H1 (cell line): Measurements from ENCODE around the gene SLC17A3.
A peak's percentile ranks its signal among the peaks of the same experiment; 100 is the strongest.

Experiments used
- CTCF ChIP-seq, 3 experiments: IDR thresholded peaks; 1 replicate in 2 of 3; 2 replicates in 1 of 3; pipeline versions ENCODE4 v1.5.1 to v1.6.1; 2011; ENCODE audit warnings: low read length in 3 of 3, mild to moderate bottlenecking in 3 of 3, inconsistent platforms in 2 of 3, low read depth in 1 of 3, moderate library complexity in 1 of 3; ENCODE audit not compliant: insufficient read depth in 1 of 3; ENCODE audit errors: control extremely low read depth in 1 of 3
- FOSL1 ChIP-seq: IDR thresholded peaks from 2 replicates; pipeline ENCODE4 v1.6.1; 2011; ENCODE audit warnings: mild to moderate bottlenecking, low read depth, low read length, moderate library complexity; ENCODE audit not compliant: insufficient read depth
- HDAC2 ChIP-seq, 2 experiments: fragments of 300-600 bp in 1 of 2; sonication (generic) in 1 of 2; IDR thresholded peaks; 2 replicates each; pipeline ENCODE4 v1.6.1; 2011 to 2012; ENCODE audit warnings: low read depth in 2 of 2, low read length in 2 of 2, mild to moderate bottlenecking in 2 of 2, moderate library complexity in 2 of 2, borderline replicate concordance in 1 of 2, inconsistent platforms in 1 of 2
- JUN ChIP-seq: IDR thresholded peaks from 2 replicates; pipeline ENCODE4 v1.6.1; 2011; ENCODE audit warnings: low read depth, mild to moderate bottlenecking, improper control_type of control experiment, low read length
- MAFK ChIP-seq: IDR thresholded peaks from 2 replicates; pipeline ENCODE4 v1.6.1; 2012; ENCODE audit warnings: low read depth, mild to moderate bottlenecking, improper control_type of control experiment, low read length
- POLR2A ChIP-seq, 2 experiments: IDR thresholded peaks; 1 replicate in 1 of 2; 2 replicates in 1 of 2; pipeline ENCODE4 v1.6.1; 2011; ENCODE audit warnings: low read depth in 2 of 2, low read length in 2 of 2, mild to moderate bottlenecking in 2 of 2; ENCODE audit errors: control extremely low read depth in 1 of 2
- POLR2AphosphoS5 ChIP-seq: IDR thresholded peaks from 2 replicates; pipeline ENCODE4 v1.6.1; 2011; ENCODE audit warnings: low read depth, low read length
- RAD21 ChIP-seq, 2 experiments: IDR thresholded peaks in 1 of 2; conservative IDR thresholded peaks in 1 of 2; 2 replicates each; pipeline ENCODE4 v1.6.1; 2011; ENCODE audit warnings: low read depth in 2 of 2, low read length in 2 of 2, improper control_type of control experiment in 1 of 2, inconsistent platforms in 1 of 2, mild to moderate bottlenecking in 1 of 2, moderate library complexity in 1 of 2
- SP2 ChIP-seq: IDR thresholded peaks from 2 replicates; pipeline ENCODE4 v1.6.1; 2012; ENCODE audit warnings: mild to moderate bottlenecking, low read length, inconsistent platforms
- TBP ChIP-seq: IDR thresholded peaks from 2 replicates; pipeline ENCODE4 v1.6.1; 2011; ENCODE audit warnings: low read depth, low read length, improper control_type of control experiment

- TF ChIP-seq RAD21 (IDR thresholded peaks at IDR 0.05 in 1 of 2, conservative IDR thresholded peaks at IDR 0.05 in 1 of 2; ENCODE audit: low read depth in 2 of 2, low read length in 2 of 2): peak; percentile 19 to 42
- peak; percentile 21 to 47 (median 40) for TF ChIP-seq CTCF (IDR thresholded peaks at IDR 0.05; ENCODE audit: control extremely low read depth in 1 of 3, insufficient read depth in 1 of 3, low read depth in 1 of 3, low read length in 3 of 3)
- peak; percentile 73 for TF ChIP-seq TBP
- no peak for TF ChIP-seq SP2
- no peak for TF ChIP-seq JUN
- no peak for TF ChIP-seq FOSL1
- no peak for TF ChIP-seq MAFK
- no peak for TF ChIP-seq POLR2A (IDR thresholded peaks at IDR 0.05; ENCODE audit: control extremely low read depth in 1 of 2, low read depth in 2 of 2, low read length in 2 of 2)
- no peak for TF ChIP-seq POLR2AphosphoS5
- no peak for TF ChIP-seq HDAC2 (IDR thresholded peaks at IDR 0.05; ENCODE audit: borderline replicate concordance in 1 of 2, low read depth in 2 of 2, low read length in 2 of 2)
Measured at GRCh38 chr6:25882051-25882496, 8.0 kb upstream of the SLC17A3 start.
